GM19452 (cell line): Measurements from ENCODE around the gene SCAPER.

Experiments used
- ATAC-seq: cut with Tn5 transposase; IDR thresholded peaks from one replicate; pipeline ENCODE4 v1.9.1; 2021; ENCODE audit not compliant: unreplicated experiment

The SCAPER gene

GRCh38 chr15:76377751-76378150 is 527.4 kb downstream of the SCAPER start:
- ATAC-seq: no peak

GRCh38 chr15:76377217-76377616 is 527.9 kb downstream of the SCAPER start:
- ATAC-seq: no peak

- ATAC-seq: no peak
These were observed 528.3 kb downstream of the SCAPER start for GRCh38 chr15:76376816-76377215.

- no peak for ATAC-seq
These were observed 529.1 kb downstream of the SCAPER start for GRCh38 chr15:76376029-76376428.

GRCh38 chr15:76368122-76368621 is 537.0 kb downstream of the SCAPER start:
- no peak for ATAC-seq

GRCh38 chr15:76366714-76367113 is 538.4 kb downstream of the SCAPER start:
- ATAC-seq: no peak

GRCh38 chr15:76363251-76363650 is 541.9 kb downstream of the SCAPER start:
- ATAC-seq: no peak

- no peak for ATAC-seq
These were observed 544.7 kb downstream of the SCAPER start for GRCh38 chr15:76360416-76360815.

- ATAC-seq: no peak
These were observed 546.0 kb downstream of the SCAPER start for GRCh38 chr15:76359152-76359551.

- no peak for ATAC-seq
These were observed 546.7 kb downstream of the SCAPER start for GRCh38 chr15:76358453-76358852.

- ATAC-seq: no peak
These were observed 550.2 kb downstream of the SCAPER start for GRCh38 chr15:76354823-76355440.

- no peak for ATAC-seq
These were observed 551.2 kb downstream of the SCAPER start for GRCh38 chr15:76353903-76354302.

GRCh38 chr15:76353023-76353577 is 552.0 kb downstream of the SCAPER start:
- ATAC-seq: no peak

- ATAC-seq: no peak
These were observed 555.7 kb downstream of the SCAPER start for GRCh38 chr15:76349301-76350070.

- ATAC-seq: no peak
These were observed 557.6 kb downstream of the SCAPER start for GRCh38 chr15:76347482-76348055.

GRCh38 chr15:76346669-76347481 is 558.3 kb downstream of the SCAPER start:
- peak; percentile 22 for ATAC-seq

- ATAC-seq: peak; percentile 61
These were observed 559.1 kb downstream of the SCAPER start for GRCh38 chr15:76345880-76346668.

- no peak for ATAC-seq
These were observed 559.6 kb downstream of the SCAPER start for GRCh38 chr15:76345583-76345879.

- no peak for ATAC-seq
These were observed 560.1 kb downstream of the SCAPER start for GRCh38 chr15:76344893-76345582.
